Measurements from ENCODE around the gene ARSA.

DNA sequence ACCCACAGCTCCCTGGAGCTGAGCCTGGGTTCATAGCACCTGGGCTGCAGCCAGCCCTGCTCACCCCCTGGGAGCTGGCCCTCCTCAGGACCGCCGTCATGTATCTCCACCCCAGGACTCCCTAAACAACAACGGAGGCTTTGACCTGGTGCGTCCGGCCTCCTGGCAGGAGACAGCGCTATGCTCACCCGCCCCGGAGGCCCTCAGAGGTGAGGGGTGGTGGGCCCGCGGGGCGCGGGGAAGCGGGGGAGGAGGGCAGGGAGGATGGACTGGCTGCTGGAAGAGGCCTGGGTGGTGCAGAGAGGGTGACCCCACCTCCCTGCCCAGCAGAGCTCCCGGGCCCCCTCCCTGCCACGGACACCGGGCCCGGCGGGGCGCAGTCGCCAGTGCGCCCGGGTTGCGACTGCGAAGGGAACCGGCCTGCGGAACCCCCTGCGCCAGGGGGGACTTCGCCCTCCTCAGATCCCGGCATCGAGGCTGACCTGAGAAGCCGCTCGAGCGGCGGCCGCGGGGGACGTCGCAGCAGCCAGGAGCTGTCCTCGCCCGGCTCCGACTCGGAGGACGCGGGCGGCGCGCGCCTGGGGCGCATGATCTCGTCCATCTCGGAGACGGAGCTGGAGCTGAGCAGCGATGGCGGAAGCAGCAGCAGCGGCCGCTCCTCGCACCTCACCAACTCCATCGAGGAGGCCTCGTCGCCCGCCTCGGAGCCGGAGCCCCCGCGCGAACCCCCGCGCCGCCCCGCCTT lies 24.3 kb downstream of the ARSA start:
- no peak for TF ChIP-seq POLR2A (IDR thresholded peaks at IDR 0.05)
- no peak for TF ChIP-seq POLR2AphosphoS5 (IDR thresholded peaks at IDR 0.05)
- TF ChIP-seq, protein P1, sequence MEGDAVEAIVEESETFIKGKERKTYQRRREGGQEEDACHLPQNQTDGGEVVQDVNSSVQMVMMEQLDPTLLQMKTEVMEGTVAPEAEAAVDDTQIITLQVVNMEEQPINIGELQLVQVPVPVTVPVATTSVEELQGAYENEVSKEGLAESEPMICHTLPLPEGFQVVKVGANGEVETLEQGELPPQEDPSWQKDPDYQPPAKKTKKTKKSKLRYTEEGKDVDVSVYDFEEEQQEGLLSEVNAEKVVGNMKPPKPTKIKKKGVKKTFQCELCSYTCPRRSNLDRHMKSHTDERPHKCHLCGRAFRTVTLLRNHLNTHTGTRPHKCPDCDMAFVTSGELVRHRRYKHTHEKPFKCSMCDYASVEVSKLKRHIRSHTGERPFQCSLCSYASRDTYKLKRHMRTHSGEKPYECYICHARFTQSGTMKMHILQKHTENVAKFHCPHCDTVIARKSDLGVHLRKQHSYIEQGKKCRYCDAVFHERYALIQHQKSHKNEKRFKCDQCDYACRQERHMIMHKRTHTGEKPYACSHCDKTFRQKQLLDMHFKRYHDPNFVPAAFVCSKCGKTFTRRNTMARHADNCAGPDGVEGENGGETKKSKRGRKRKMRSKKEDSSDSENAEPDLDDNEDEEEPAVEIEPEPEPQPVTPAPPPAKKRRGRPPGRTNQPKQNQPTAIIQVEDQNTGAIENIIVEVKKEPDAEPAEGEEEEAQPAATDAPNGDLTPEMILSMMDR (IDR thresholded peaks at IDR 0.05): no peak

All from prostate gland (tissue), 2 donors.